HEK293 (cell line): Measurements from ENCODE around the gene MLN.
A peak's percentile ranks its signal among the peaks of the same experiment; 100 is the strongest.

Source experiments
- CTCF ChIA-PET: fragments of 350-600 bp; formaldehyde crosslinking; extraction: SDS; loops from one replicate; lab custom pipeline; 2021; ENCODE audit warnings: antibody characterized with exemption; lab: Yijun Ruan, JAX
- POLR2A ChIA-PET: fragments of 300-600 bp; formaldehyde crosslinking; extraction: SDS; loops from one replicate; lab custom pipeline; 2020; ENCODE audit warnings: antibody characterized with exemption, inconsistent platforms; lab: Yijun Ruan, JAX
- H3K27ac ChIP-seq: fragments of 200-500 bp; sonication (Bioruptor generic); 2 replicates; pipeline ENCODE4 v1.5.1; 2014; ENCODE audit warnings: low read depth, low read length, control low read depth, inconsistent platforms; ENCODE audit errors: extremely low read depth
- H3K36me3 ChIP-seq, 2 experiments: fragments of 200-500 bp in 1 of 2; sonication (Bioruptor generic) in 1 of 2; 1 replicate in 1 of 2; 2 replicates in 1 of 2; pipeline ENCODE4 v1.5.1; 2014 to 2017; ENCODE audit warnings: inconsistent platforms in 2 of 2, low read length in 2 of 2; ENCODE audit not compliant: control insufficient read depth in 2 of 2, insufficient read depth in 1 of 2
- H3K4me1 ChIP-seq: fragments of 200-500 bp; sonication (Bioruptor generic); 2 replicates; pipeline ENCODE4 v1.5.1; 2014; ENCODE audit warnings: mild to moderate bottlenecking, low read length, inconsistent platforms; ENCODE audit not compliant: control insufficient read depth, insufficient read depth
- H3K4me3 ChIP-seq: 2 replicates; pipeline ENCODE4 v1.5.1; 2011; ENCODE audit warnings: low read depth, mild to moderate bottlenecking, control low read depth, low read length, moderate library complexity
- H3K9me3 ChIP-seq: fragments of 200-500 bp; sonication (Bioruptor generic); 2 replicates; pipeline ENCODE4 v1.5.1; 2014; ENCODE audit warnings: low read depth, low read length, inconsistent platforms; ENCODE audit not compliant: control insufficient read depth, insufficient read depth
- GLIS1 ChIP-seq: fragments of 450-650 bp; formaldehyde crosslinking; IDR thresholded peaks from 2 replicates; pipeline ENCODE4 v1.5.1; 2016; ENCODE audit warnings: missing biosample characterization, missing genetic modification characterization
- MZF1 ChIP-seq: fragments of 450-650 bp; formaldehyde crosslinking; IDR thresholded peaks from 2 replicates; pipeline ENCODE4 v1.5.1; 2017; ENCODE audit warnings: missing biosample characterization, missing genetic modification characterization, borderline replicate concordance
- SCRT2 ChIP-seq: fragments of 450-650 bp; formaldehyde crosslinking; IDR thresholded peaks from 2 replicates; pipeline ENCODE4 v1.5.1; 2016; ENCODE audit warnings: missing biosample characterization, missing genetic modification characterization
- YY1 ChIP-seq: fragments of 450-650 bp; formaldehyde crosslinking; IDR thresholded peaks from 2 replicates; pipeline ENCODE4 v1.5.1; 2018; ENCODE audit warnings: missing biosample characterization, missing genetic modification characterization
- ZBTB21 ChIP-seq: fragments of 450-650 bp; formaldehyde crosslinking; IDR thresholded peaks from 2 replicates; pipeline ENCODE4 v1.5.1; 2017; ENCODE audit warnings: missing biosample characterization, missing genetic modification characterization
- ZIC2 ChIP-seq: fragments of 450-650 bp; formaldehyde crosslinking; IDR thresholded peaks from 2 replicates; pipeline ENCODE4 v1.5.1; 2016; ENCODE audit warnings: missing biosample characterization, missing genetic modification characterization
- ZNF184 ChIP-seq: fragments of 450-650 bp; IDR thresholded peaks from 2 replicates; pipeline ENCODE4 v1.5.1; 2018; ENCODE audit warnings: missing biosample characterization, mild to moderate bottlenecking, missing genetic modification characterization
- ZNF223 ChIP-seq: fragments of 450-650 bp; formaldehyde crosslinking; IDR thresholded peaks from 2 replicates; pipeline ENCODE4 v1.5.1; 2016; ENCODE audit warnings: missing biosample characterization, missing genetic modification characterization
- ZNF571 ChIP-seq: fragments of 450-650 bp; formaldehyde crosslinking; IDR thresholded peaks from 2 replicates; pipeline ENCODE4 v1.5.0; 2017; ENCODE audit warnings: missing biosample characterization, missing genetic modification characterization
- ZNF664 ChIP-seq: fragments of 450-650 bp; formaldehyde crosslinking; IDR thresholded peaks from 2 replicates; pipeline ENCODE4 v1.5.1; 2016; ENCODE audit warnings: missing biosample characterization, missing genetic modification characterization
- ZNF677 ChIP-seq: fragments of 450-650 bp; IDR thresholded peaks from 2 replicates; pipeline ENCODE4 v1.5.0; 2018; ENCODE audit warnings: missing biosample characterization, mild to moderate bottlenecking, missing genetic modification characterization, moderate library complexity
- ZNF830 ChIP-seq: fragments of 450-650 bp; IDR thresholded peaks from 2 replicates; pipeline ENCODE4 v1.5.0; 2018; ENCODE audit warnings: missing biosample characterization, missing genetic modification characterization, low read depth, mild to moderate bottlenecking, moderate library complexity
- ZSCAN16 ChIP-seq: fragments of 450-650 bp; formaldehyde crosslinking; IDR thresholded peaks from 2 replicates; pipeline ENCODE4 v1.5.1; 2016; ENCODE audit warnings: missing biosample characterization, missing genetic modification characterization
- TF ChIP-seq, protein P1 (sequence below): fragments of 450-650 bp; formaldehyde crosslinking; IDR thresholded peaks from 2 replicates; pipeline ENCODE4 v1.5.1; 2016; ENCODE audit warnings: missing biosample characterization, missing genetic modification characterization
- TF ChIP-seq, protein P2 (sequence below): fragments of 450-650 bp; formaldehyde crosslinking; IDR thresholded peaks from 2 replicates; pipeline ENCODE4 v1.5.1; 2017; ENCODE audit warnings: missing biosample characterization, missing genetic modification characterization
- TF ChIP-seq, protein P3 (sequence below): fragments of 450-650 bp; formaldehyde crosslinking; IDR thresholded peaks from 2 replicates; pipeline ENCODE4 v1.5.1; 2016; ENCODE audit warnings: missing biosample characterization, missing genetic modification characterization
- TF ChIP-seq, protein P4 (sequence below): fragments of 450-650 bp; formaldehyde crosslinking; IDR thresholded peaks from 2 replicates; pipeline ENCODE4 v1.5.1; 2016; ENCODE audit warnings: missing biosample characterization, missing genetic modification characterization

MLN gene

DNA sequence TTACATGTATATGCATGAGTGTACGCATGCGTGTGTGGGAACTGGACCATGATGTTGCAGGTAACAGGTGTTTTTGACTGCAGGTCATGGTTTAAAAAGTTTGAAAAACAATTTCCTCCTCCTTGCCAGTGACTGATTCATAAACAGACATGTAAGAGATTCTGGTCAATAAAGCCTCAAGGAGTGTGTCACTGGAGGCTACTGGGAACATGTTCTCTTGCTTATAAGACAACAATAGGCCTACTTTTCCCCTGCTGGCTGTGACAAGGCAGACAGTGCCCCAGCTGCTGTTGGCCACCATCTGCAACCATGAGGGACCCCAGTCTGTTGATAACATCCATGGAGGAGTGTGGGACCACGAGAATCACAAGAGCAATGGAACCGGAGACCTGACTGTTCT, 27.6 kb downstream of the MLN start:
- POLR2A ChIA-PET: no interaction called here

DNA sequence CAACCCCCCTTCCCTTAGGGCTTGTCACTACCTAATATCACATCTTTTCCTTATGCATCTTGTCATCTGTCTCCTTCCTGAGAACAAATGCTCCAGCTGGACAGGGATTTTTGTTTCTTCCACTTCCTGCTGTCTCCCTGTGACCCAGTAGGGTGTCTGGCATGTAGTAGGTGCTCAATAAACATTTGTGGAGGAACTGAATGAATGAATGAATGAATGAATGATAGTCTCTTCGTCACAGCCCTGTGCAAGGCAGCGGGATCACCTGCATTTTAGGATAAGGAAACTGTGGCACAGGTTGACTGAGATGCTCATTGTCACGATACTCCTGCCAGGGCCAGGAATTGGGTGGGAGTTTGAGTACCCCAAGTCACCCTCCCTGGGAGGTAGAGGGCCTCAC, 29.0 kb downstream of the MLN start:
- H3K4me1 ChIP-seq: peaks cover 5% of the 10 kb centered on the region
- H3K4me3 ChIP-seq: no peak overlapping the region
- ChIA-PET CTCF (interaction anchor here (6.0 kb wide), 1 partner anchor 252 kb away, joined by 80 read pairs; no protein-coding TSS in a partner anchor), POLR2A (no interaction called here)
- H3K9me3 ChIP-seq: no peaks in the 10 kb centered on the region
- peaks cover 10 to 75% of the 10 kb centered on the region in 2 experiments for H3K36me3 ChIP-seq
- TF ChIP-seq, protein P1, sequence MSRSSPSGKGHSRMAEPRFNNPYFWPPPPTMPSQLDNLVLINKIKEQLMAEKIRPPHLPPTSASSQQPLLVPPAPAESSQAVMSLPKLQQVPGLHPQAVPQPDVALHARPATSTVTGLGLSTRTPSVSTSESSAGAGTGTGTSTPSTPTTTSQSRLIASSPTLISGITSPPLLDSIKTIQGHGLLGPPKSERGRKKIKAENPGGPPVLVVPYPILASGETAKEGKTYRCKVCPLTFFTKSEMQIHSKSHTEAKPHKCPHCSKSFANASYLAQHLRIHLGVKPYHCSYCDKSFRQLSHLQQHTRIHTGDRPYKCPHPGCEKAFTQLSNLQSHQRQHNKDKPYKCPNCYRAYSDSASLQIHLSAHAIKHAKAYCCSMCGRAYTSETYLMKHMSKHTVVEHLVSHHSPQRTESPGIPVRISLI (tag by site-specific recombination): no peak
- TF ChIP-seq ZNF664 (tag by site-specific recombination) (peak; percentile 88), ZNF677 (tag by site-specific recombination) (no peak)
- no peak overlapping the region for H3K27ac ChIP-seq

More for the DNA sequence above, 27.6 kb downstream of the MLN start:
- no peak overlapping the region for H3K27ac ChIP-seq
- TF ChIP-seq YY1 (no peak), SCRT2 (tag by site-specific recombination) (0 out of 2 replicates have a peak, but pooled peaks have one; percentile 24)
- CTCF ChIA-PET: no interaction called here
- peaks cover 2% of the 10 kb centered on the region for H3K4me1 ChIP-seq
- no peak overlapping the region for H3K4me3 ChIP-seq
- H3K9me3 ChIP-seq: no peaks in the 10 kb centered on the region
- peaks cover 10 to 89% of the 10 kb centered on the region in 2 experiments for H3K36me3 ChIP-seq

DNA sequence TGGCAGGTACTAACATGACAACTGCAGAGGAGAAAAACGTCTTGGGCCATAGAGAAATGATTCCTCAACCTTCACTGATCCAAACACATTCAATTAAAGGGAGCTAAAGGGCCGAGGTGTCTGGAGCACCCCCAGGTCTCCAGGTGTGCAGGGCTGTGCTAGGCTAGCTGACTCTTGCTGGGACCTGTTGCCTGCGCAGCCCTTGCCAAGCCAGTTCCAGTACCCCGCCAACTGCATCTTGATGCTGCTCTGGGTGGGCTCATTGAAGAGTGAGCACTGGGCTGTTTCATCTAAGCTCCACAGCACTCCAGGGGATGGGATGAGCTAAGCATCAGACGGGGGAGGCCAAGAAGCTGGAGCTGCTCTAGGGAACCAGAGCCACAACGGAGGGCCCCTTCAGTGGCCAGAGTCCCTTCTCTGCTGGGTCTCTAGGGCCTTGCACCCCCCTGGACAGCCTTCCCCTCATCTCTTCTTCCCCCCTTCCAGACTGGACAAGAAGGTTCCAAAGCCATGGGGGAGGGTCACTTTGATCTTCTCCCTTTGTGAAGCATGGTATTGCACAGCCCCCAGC, 30.8 kb downstream of the MLN start:
- Histone ChIP-seq H3K27ac (no peak overlapping the region), H3K4me3 (no peak overlapping the region), H3K9me3 (no peaks in the 10 kb centered on the region)
- TF ChIP-seq ZNF830 (tag by site-specific recombination) (no peak), ZNF223 (no peak), ZIC2 (tag by site-specific recombination) (0 out of 2 replicates have a peak, but pooled peaks have one; percentile 34), SCRT2 (tag by site-specific recombination) (peak; percentile 90), ZSCAN16 (tag by site-specific recombination) (no peak), GLIS1 (tag by site-specific recombination) (peak; percentile 76), ZBTB21 (tag by site-specific recombination) (no peak), ZNF184 (tag by site-specific recombination) (no peak), MZF1 (no peak), ZNF571 (tag by site-specific recombination) (no peak)
- TF ChIP-seq, protein P2, sequence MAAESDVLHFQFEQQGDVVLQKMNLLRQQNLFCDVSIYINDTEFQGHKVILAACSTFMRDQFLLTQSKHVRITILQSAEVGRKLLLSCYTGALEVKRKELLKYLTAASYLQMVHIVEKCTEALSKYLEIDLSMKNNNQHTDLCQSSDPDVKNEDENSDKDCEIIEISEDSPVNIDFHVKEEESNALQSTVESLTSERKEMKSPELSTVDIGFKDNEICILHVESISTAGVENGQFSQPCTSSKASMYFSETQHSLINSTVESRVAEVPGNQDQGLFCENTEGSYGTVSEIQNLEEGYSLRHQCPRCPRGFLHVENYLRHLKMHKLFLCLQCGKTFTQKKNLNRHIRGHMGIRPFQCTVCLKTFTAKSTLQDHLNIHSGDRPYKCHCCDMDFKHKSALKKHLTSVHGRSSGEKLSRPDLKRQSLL (tag by site-specific recombination): peak; percentile 68; the same call in 1 of the 2 replicates
- TF ChIP-seq, protein P3, sequence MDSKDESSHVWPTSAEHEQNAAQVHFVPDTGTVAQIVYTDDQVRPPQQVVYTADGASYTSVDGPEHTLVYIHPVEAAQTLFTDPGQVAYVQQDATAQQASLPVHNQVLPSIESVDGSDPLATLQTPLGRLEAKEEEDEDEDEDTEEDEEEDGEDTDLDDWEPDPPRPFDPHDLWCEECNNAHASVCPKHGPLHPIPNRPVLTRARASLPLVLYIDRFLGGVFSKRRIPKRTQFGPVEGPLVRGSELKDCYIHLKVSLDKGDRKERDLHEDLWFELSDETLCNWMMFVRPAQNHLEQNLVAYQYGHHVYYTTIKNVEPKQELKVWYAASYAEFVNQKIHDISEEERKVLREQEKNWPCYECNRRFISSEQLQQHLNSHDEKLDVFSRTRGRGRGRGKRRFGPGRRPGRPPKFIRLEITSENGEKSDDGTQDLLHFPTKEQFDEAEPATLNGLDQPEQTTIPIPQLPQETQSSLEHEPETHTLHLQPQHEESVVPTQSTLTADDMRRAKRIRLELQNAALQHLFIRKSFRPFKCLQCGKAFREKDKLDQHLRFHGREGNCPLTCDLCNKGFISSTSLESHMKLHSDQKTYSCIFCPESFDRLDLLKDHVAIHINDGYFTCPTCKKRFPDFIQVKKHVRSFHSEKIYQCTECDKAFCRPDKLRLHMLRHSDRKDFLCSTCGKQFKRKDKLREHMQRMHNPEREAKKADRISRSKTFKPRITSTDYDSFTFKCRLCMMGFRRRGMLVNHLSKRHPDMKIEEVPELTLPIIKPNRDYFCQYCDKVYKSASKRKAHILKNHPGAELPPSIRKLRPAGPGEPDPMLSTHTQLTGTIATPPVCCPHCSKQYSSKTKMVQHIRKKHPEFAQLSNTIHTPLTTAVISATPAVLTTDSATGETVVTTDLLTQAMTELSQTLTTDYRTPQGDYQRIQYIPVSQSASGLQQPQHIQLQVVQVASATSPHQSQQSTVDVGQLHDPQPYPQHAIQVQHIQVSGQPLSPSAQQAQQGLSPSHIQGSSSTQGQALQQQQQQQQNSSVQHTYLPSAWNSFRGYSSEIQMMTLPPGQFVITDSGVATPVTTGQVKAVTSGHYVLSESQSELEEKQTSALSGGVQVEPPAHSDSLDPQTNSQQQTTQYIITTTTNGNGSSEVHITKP (tag by site-specific recombination): peak; percentile 76
- TF ChIP-seq, protein P4, sequence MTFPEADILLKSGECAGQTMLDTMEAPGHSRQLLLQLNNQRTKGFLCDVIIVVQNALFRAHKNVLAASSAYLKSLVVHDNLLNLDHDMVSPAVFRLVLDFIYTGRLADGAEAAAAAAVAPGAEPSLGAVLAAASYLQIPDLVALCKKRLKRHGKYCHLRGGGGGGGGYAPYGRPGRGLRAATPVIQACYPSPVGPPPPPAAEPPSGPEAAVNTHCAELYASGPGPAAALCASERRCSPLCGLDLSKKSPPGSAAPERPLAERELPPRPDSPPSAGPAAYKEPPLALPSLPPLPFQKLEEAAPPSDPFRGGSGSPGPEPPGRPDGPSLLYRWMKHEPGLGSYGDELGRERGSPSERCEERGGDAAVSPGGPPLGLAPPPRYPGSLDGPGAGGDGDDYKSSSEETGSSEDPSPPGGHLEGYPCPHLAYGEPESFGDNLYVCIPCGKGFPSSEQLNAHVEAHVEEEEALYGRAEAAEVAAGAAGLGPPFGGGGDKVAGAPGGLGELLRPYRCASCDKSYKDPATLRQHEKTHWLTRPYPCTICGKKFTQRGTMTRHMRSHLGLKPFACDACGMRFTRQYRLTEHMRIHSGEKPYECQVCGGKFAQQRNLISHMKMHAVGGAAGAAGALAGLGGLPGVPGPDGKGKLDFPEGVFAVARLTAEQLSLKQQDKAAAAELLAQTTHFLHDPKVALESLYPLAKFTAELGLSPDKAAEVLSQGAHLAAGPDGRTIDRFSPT (tag by site-specific recombination): no peak
- TF ChIP-seq, all 188 proteins: peak for 5
- peaks cover 8 to 57% of the 10 kb centered on the region in 2 experiments for H3K36me3 ChIP-seq
- H3K4me1 ChIP-seq: peaks cover 5% of the 10 kb centered on the region
- ChIA-PET CTCF (interaction anchor here (0.7 to 8.8 kb wide), 10 partner anchors 13 to 381 kb away, joined by 4 to 149 read pairs (median 22); partner anchors contain the start of genes IP6K3, LEMD2 and UQCC2), POLR2A (interaction anchor here (0.6 to 4.3 kb wide), 4 partner anchors 15 to 204 kb away, joined by 4 to 17 read pairs (median 6); partner anchors contain the start of gene UQCC2)
